ENCODE measurements around the gene GDI2. TPM values are rescaled to one million over a fixed set of nuclear protein-coding genes. Genes with fewer than 3 reads are reported as not detected.

The GDI2 gene
- total RNA-seq, 3 donors from 2014 or later: 185 to 239 (median 211) TPM

- no peak for TF ChIP-seq CTCF (IDR thresholded peaks at IDR 0.05)
- H3K4me1 ChIP-seq (ENCODE audit: low read depth): no peaks in the 10 kb centered on the region
- no peaks in the 10 kb centered on the region for H3K36me3 ChIP-seq (ENCODE audit: low read depth)
- intact Hi-C loops (cut with DNase I, micrococcal nuclease): no loop called here
- no peak overlapping the region for H3K4me3 ChIP-seq
- no peak for ATAC-seq
- DNase-seq: no peak
- no peaks in the 10 kb centered on the region for H3K9me3 ChIP-seq
Observed at GRCh38 chr10:5737352-5737751, 75.9 kb downstream of the GDI2 start.

GRCh38 chr10:5736591-5736990, 76.6 kb downstream of the GDI2 start:
- intact Hi-C loops (cut with DNase I, micrococcal nuclease): no loop called here
- no peaks in the 10 kb centered on the region for H3K4me1 ChIP-seq (ENCODE audit: low read depth)
- ATAC-seq (no peak), DNase-seq (no peak)
- H3K36me3 ChIP-seq (ENCODE audit: low read depth): no peaks in the 10 kb centered on the region
- no peak for TF ChIP-seq CTCF (IDR thresholded peaks at IDR 0.05)
- H3K9me3 ChIP-seq: no peaks in the 10 kb centered on the region
- H3K4me3 ChIP-seq: no peak overlapping the region

GRCh38 chr10:5735119-5735518, 78.1 kb downstream of the GDI2 start:
- Histone ChIP-seq H3K36me3 (ENCODE audit: low read depth) (no peaks in the 10 kb centered on the region), H3K9me3 (no peaks in the 10 kb centered on the region), H3K4me1 (ENCODE audit: low read depth) (no peaks in the 10 kb centered on the region), H3K4me3 (no peak overlapping the region)
- no peak for ATAC-seq
- TF ChIP-seq CTCF (IDR thresholded peaks at IDR 0.05): no peak
- no peak for DNase-seq
- intact Hi-C loops (cut with DNase I, micrococcal nuclease): no loop called here

- Histone ChIP-seq H3K36me3 (ENCODE audit: low read depth) (no peaks in the 10 kb centered on the region), H3K4me1 (ENCODE audit: low read depth) (no peaks in the 10 kb centered on the region), H3K4me3 (no peak overlapping the region), H3K9me3 (no peaks in the 10 kb centered on the region)
- ATAC-seq (no peak), DNase-seq (no peak)
- no peak for TF ChIP-seq CTCF (IDR thresholded peaks at IDR 0.05)
- intact Hi-C loops (cut with DNase I, micrococcal nuclease): no loop called here
Observed at GRCh38 chr10:5732141-5732540, 81.1 kb downstream of the GDI2 start.

GRCh38 chr10:5731559-5731958, 81.7 kb downstream of the GDI2 start:
- no peaks in the 10 kb centered on the region for H3K36me3 ChIP-seq (ENCODE audit: low read depth)
- no peaks in the 10 kb centered on the region for H3K4me1 ChIP-seq (ENCODE audit: low read depth)
- no peak overlapping the region for H3K4me3 ChIP-seq
- ATAC-seq (no peak), DNase-seq (no peak)
- no peaks in the 10 kb centered on the region for H3K9me3 ChIP-seq
- TF ChIP-seq CTCF (IDR thresholded peaks at IDR 0.05): no peak
- intact Hi-C loops (cut with DNase I, micrococcal nuclease): no loop called here

- no peaks in the 10 kb centered on the region for H3K9me3 ChIP-seq
- no peaks in the 10 kb centered on the region for H3K4me1 ChIP-seq (ENCODE audit: low read depth)
- no peak for DNase-seq
- no peak overlapping the region for H3K4me3 ChIP-seq
- intact Hi-C loops (cut with DNase I, micrococcal nuclease): no loop called here
- H3K36me3 ChIP-seq (ENCODE audit: low read depth): no peaks in the 10 kb centered on the region
- no peak for ATAC-seq
- no peak for TF ChIP-seq CTCF (IDR thresholded peaks at IDR 0.05)
Observed at GRCh38 chr10:5730766-5731165, 82.5 kb downstream of the GDI2 start.

All from mucosa of descending colon (tissue), 3 donors.